IgD-negative memory B cell (primary cell): ENCODE data around the gene CCDC141. TPM values are rescaled to one million over a fixed set of nuclear protein-coding genes. Genes with fewer than 3 reads are reported as not detected.
"Not testable (repeated sequence)": the region's sequence is repeated elsewhere in the genome, so short reads cannot be mapped to it uniquely, and the experiment has no call there.

Experiments
- H3K27ac Mint-ChIP-seq, 3 donors: one replicate each; pipeline ENCODE4 v1.8.0; 2020 to 2022; ENCODE audit warnings: mild to moderate bottlenecking in 3 of 3, mixed read lengths in 3 of 3, moderate library complexity in 1 of 3
- H3K27me3 Mint-ChIP-seq: one replicate; pipeline ENCODE4 v1.8.0; 2021; ENCODE audit warnings: mixed read lengths
- H3K36me3 Mint-ChIP-seq: one replicate; pipeline ENCODE4 v1.8.0; 2020; ENCODE audit warnings: mild to moderate bottlenecking, mixed read lengths
- H3K4me1 Mint-ChIP-seq, 3 donors: one replicate each; pipeline ENCODE4 v1.8.0; 2020 to 2022; ENCODE audit warnings: mixed read lengths in 3 of 3, mild to moderate bottlenecking in 1 of 3
- H3K4me3 Mint-ChIP-seq, 4 donors: one replicate each; pipeline ENCODE4 v1.8.0; 2020 to 2022; ENCODE audit warnings: mild to moderate bottlenecking in 4 of 4, mixed read lengths in 4 of 4, moderate library complexity in 3 of 4
- H3K9me3 Mint-ChIP-seq, 3 donors: one replicate each; pipeline ENCODE4 v1.8.0; 2020 to 2021; ENCODE audit warnings: mixed read lengths in 3 of 3, mild to moderate bottlenecking in 1 of 3
- polyA plus RNA-seq: library from polyadenylated mRNA; unstranded; fragments of 300-500 nt; fragmentation: Illumina TruSeq; gene quantifications from one replicate; pipeline ENCODE4 v1.2.3, GENCODE V29; 2021

The CCDC141 gene
- polyA plus RNA-seq, 1 donor from 2014 or later, result 15.4 TPM

DNA sequence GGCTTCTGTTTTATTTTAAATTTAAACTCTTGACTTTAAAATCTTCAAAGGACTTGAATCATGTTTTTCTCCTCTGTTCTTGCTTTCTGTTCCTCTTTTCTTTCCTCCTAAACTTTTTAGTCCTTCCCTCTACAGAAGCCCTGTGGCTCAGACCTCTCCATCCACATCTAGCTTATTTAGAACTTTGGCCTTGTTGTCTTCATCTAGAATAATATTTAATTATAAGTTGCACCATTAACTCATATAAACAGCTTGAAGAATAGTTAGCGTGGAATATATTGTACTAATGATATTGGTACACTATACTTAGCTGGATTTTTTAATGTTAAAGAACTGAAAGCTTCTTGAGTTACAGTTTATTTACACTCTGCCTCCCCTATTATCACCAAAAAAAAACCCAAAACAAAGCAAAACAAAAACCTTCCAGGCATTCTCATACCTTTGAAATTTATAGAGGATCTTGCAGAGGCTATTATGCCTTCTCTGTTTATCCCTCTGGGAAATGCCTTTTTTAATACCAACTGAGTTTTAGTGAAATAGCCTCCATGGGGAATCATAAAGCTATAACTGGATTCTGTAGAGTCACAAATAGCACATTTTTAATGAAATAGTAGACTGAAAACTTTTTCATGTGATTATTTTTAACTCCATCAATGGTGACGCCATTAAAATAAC lies 9.2 kb upstream of the CCDC141 start:
- H3K4me3 Mint-ChIP-seq, result peak overlapping the region in 1 of 4 donors; percentile 39
- H3K27ac Mint-ChIP-seq, result peak overlapping the region in 2 of 3 donors; percentile 3 to 17
- H3K36me3 Mint-ChIP-seq, result peaks cover 1% of the 10 kb centered on the region
- H3K4me1 Mint-ChIP-seq, result peaks cover 12 to 18% (median 15%) of the 10 kb centered on the region in 3 donors
- H3K27me3 Mint-ChIP-seq, result no peaks in the 10 kb centered on the region
- H3K9me3 Mint-ChIP-seq, result no peaks in the 10 kb centered on the region

GRCh38 chr2:179057737-179058136 lies 7.8 kb upstream of the CCDC141 start:
- peaks cover 1% of the 10 kb centered on the region for H3K36me3 Mint-ChIP-seq
- no peaks in the 10 kb centered on the region for H3K9me3 Mint-ChIP-seq
- peak overlapping the region in 1 of 3 donors; percentile 74 for H3K27ac Mint-ChIP-seq
- peaks cover 12 to 18% (median 15%) of the 10 kb centered on the region in 3 donors for H3K4me1 Mint-ChIP-seq
- peak overlapping the region in 1 of 4 donors; percentile 72 for H3K4me3 Mint-ChIP-seq
- no peaks in the 10 kb centered on the region for H3K27me3 Mint-ChIP-seq

GRCh38 chr2:179053568-179053967 lies 3.6 kb upstream of the CCDC141 start:
- H3K4me3 Mint-ChIP-seq, H3K27me3 Mint-ChIP-seq, H3K36me3 Mint-ChIP-seq, H3K9me3 Mint-ChIP-seq, H3K27ac Mint-ChIP-seq: not testable (repeated sequence)
- H3K4me1 Mint-ChIP-seq, result peaks cover 16 to 23% (median 19%) of the 10 kb centered on the region in 3 donors

DNA sequence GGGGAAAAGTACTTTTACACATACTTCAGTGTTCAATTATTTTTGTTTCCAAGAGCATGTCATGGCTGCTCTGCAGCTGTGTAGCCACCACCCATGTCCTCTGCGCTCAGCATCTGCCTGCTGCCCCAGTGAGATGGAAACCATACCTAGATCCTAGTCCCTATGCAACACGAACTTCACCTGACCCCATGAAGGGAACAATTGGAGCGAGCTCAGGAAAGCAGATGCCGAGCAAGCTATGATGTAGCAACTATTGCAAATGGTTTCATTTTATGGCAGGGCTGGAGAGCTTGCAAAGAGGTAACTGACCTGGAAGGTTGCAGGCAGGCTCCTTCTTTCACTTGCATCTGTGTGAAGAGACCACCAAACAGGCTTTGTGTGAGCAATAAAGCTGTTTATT lies 1.3 kb upstream of the CCDC141 start:
- Mint-ChIP-seq H3K4me1 (peaks cover 29 to 34% (median 30%) of the 10 kb centered on the region in 3 donors), H3K27me3 (no peaks in the 10 kb centered on the region), H3K9me3 (no peaks in the 10 kb centered on the region), H3K4me3 (no peak overlapping the region), H3K36me3 (peaks cover 1% of the 10 kb centered on the region), H3K27ac (peak overlapping the region in 2 of 3 donors; percentile 49 to 75)

DNA sequence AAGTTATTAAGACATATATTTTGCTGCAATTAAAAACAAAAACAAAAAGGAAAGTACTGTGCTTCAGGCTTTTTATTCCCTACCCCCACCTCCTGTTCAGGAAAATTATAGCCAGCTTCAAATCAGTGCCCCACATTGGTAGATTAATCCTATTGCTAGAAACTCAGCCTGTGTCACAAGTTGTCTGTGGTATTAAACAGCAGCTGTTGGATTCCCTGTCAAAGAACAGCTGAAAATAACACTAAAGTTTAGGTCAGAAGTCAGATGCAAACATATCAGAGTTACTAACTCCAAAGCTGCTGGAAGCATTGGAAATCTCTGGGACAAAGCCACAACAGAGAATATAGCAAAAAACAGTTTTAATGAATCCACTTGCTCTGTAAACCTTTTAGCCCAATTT lies 818 bp upstream of the CCDC141 start:
- Mint-ChIP-seq H3K4me1 (peaks cover 31 to 39% (median 35%) of the 10 kb centered on the region in 3 donors), H3K27me3 (no peaks in the 10 kb centered on the region), H3K9me3 (no peaks in the 10 kb centered on the region), H3K36me3 (peaks cover 4% of the 10 kb centered on the region), H3K4me3 (peak overlapping the region in 1 of 4 donors; percentile 77), H3K27ac (peak overlapping the region in 2 of 3 donors; percentile 33 to 75)

DNA sequence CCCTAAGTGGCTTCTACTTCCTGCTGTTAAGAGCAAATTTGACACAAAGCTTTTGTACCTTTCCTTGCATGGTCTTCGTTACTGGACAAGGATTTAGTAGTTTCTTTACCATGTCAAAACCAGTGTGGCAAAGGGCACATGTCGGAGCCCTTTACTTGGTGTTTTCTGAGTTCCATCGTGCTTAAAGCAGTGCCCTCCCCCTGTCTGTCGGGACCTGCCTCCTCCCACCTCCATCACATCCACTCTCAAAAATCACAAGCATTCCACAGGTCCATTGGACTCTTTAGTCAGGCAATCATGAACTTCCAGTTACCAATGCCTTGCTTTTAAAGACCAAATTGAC lies 763 bp downstream of the CCDC141 start:
- peak overlapping the region; percentile 84 to 89 (median 86) for H3K27ac Mint-ChIP-seq
- peaks cover 40 to 48% (median 44%) of the 10 kb centered on the region in 3 donors for H3K4me1 Mint-ChIP-seq
- H3K9me3 Mint-ChIP-seq, result no peaks in the 10 kb centered on the region
- no peaks in the 10 kb centered on the region for H3K27me3 Mint-ChIP-seq
- peak overlapping the region; percentile 89 to 97 (median 96) for H3K4me3 Mint-ChIP-seq
- H3K36me3 Mint-ChIP-seq, result peaks cover 4% of the 10 kb centered on the region

GRCh38 chr2:179048099-179048498 lies 1.8 kb downstream of the CCDC141 start:
- Mint-ChIP-seq H3K27me3 (no peaks in the 10 kb centered on the region), H3K27ac (peak overlapping the region; percentile 84 to 89 (median 86)), H3K9me3 (no peaks in the 10 kb centered on the region), H3K4me3 (peak overlapping the region; percentile 89 to 97 (median 96)), H3K36me3 (peaks cover 4% of the 10 kb centered on the region), H3K4me1 (peaks cover 48 to 59% (median 52%) of the 10 kb centered on the region in 3 donors)

- not testable (repeated sequence) for H3K9me3 Mint-ChIP-seq, H3K27me3 Mint-ChIP-seq, H3K36me3 Mint-ChIP-seq
- peak overlapping the region in 3 of 4 donors; percentile 33 to 97 (median 35) for H3K4me3 Mint-ChIP-seq
- H3K4me1 Mint-ChIP-seq, result peaks cover 48 to 67% (median 62%) of the 10 kb centered on the region in 3 donors
- peak overlapping the region in 2 of 3 donors; percentile 39 to 71 for H3K27ac Mint-ChIP-seq
Observed at GRCh38 chr2:179045602-179046001, 4.3 kb downstream of the CCDC141 start.

GRCh38 chr2:179044500-179044899 lies 5.4 kb downstream of the CCDC141 start:
- H3K36me3 Mint-ChIP-seq, result peaks cover 4% of the 10 kb centered on the region
- peak overlapping the region; percentile 58 to 84 (median 71) for H3K4me3 Mint-ChIP-seq
- no peaks in the 10 kb centered on the region for H3K27me3 Mint-ChIP-seq
- peak overlapping the region; percentile 17 to 83 (median 26) for H3K27ac Mint-ChIP-seq
- peaks cover 0 to 5% (median 0%) of the 10 kb centered on the region in 3 donors for H3K9me3 Mint-ChIP-seq
- peaks cover 43 to 60% (median 56%) of the 10 kb centered on the region in 3 donors for H3K4me1 Mint-ChIP-seq

- peaks cover 14 to 35% (median 17%) of the 10 kb centered on the region in 3 donors for H3K4me1 Mint-ChIP-seq
- H3K27ac Mint-ChIP-seq, result no peak overlapping the region
- H3K27me3 Mint-ChIP-seq, result no peaks in the 10 kb centered on the region
- peaks cover 0 to 9% (median 0%) of the 10 kb centered on the region in 3 donors for H3K9me3 Mint-ChIP-seq
- H3K36me3 Mint-ChIP-seq, result peaks cover 8% of the 10 kb centered on the region
- no peak overlapping the region for H3K4me3 Mint-ChIP-seq
Observed at GRCh38 chr2:179037807-179038206, 12.1 kb downstream of the CCDC141 start.

- peak overlapping the region in 1 of 3 donors; percentile 15 for H3K27ac Mint-ChIP-seq
- H3K4me1 Mint-ChIP-seq, result peaks cover 24 to 35% (median 26%) of the 10 kb centered on the region in 3 donors
Observed at GRCh38 chr2:179036353-179036905, 13.5 kb downstream of the CCDC141 start.

GRCh38 chr2:179031731-179032408 lies 18.1 kb downstream of the CCDC141 start:
- Mint-ChIP-seq H3K36me3 (peaks cover 5% of the 10 kb centered on the region), H3K27ac (peak overlapping the region; percentile 81 to 93 (median 85)), H3K9me3 (peaks cover 8 to 14% (median 12%) of the 10 kb centered on the region in 3 donors), H3K4me1 (peaks cover 19 to 36% (median 20%) of the 10 kb centered on the region in 3 donors), H3K27me3 (no peaks in the 10 kb centered on the region), H3K4me3 (peak overlapping the region; percentile 61 to 86 (median 70))

More at GRCh38 chr2:179036353-179036905, 13.5 kb downstream of the CCDC141 start:
- Mint-ChIP-seq H3K9me3 (peaks cover 0 to 5% (median 0%) of the 10 kb centered on the region in 3 donors), H3K27me3 (no peaks in the 10 kb centered on the region), H3K4me3 (no peak overlapping the region), H3K36me3 (peaks cover 8% of the 10 kb centered on the region)

DNA sequence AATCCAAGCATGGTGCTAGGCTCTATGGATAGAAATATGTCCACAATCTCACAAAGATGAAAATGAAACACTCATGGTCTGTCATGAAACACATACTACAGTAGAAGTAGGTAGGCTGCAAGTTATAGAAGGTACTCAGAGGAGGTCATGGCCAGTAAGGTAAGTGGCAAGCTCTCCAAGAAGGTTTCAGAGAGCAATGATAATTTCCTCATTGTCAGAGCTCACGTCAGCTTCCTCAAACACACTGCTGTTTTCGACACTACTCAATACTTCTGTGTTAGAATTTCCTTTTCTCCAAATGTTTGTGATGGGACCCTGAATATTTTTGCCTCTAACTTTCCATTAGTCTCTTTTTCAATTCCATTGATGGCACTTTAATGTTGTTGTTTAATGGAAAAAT lies 25.5 kb downstream of the CCDC141 start:
- peaks cover 40 to 48% (median 45%) of the 10 kb centered on the region in 3 donors for H3K4me1 Mint-ChIP-seq
- peaks cover 1% of the 10 kb centered on the region for H3K27me3 Mint-ChIP-seq
- H3K36me3 Mint-ChIP-seq, result no peaks in the 10 kb centered on the region
- peaks cover 14 to 19% (median 16%) of the 10 kb centered on the region in 3 donors for H3K9me3 Mint-ChIP-seq
- H3K4me3 Mint-ChIP-seq, result peak overlapping the region in 3 of 4 donors; percentile 1 to 38 (median 6)
- peak overlapping the region; percentile 43 to 92 (median 88) for H3K27ac Mint-ChIP-seq

GRCh38 chr2:179022685-179023084 lies 27.3 kb downstream of the CCDC141 start:
- Mint-ChIP-seq H3K4me3 (peak overlapping the region; percentile 14 to 93 (median 34)), H3K27me3 (peaks cover 1% of the 10 kb centered on the region), H3K9me3 (peaks cover 8 to 12% (median 9%) of the 10 kb centered on the region in 3 donors), H3K27ac (peak overlapping the region; percentile 41 to 68 (median 47)), H3K36me3 (no peaks in the 10 kb centered on the region), H3K4me1 (peaks cover 39 to 46% (median 42%) of the 10 kb centered on the region in 3 donors)

- no peaks in the 10 kb centered on the region for H3K36me3 Mint-ChIP-seq
- peak overlapping the region; percentile 62 to 93 (median 85) for H3K4me3 Mint-ChIP-seq
- peaks cover 1% of the 10 kb centered on the region for H3K27me3 Mint-ChIP-seq
- H3K4me1 Mint-ChIP-seq, result peaks cover 39 to 46% (median 40%) of the 10 kb centered on the region in 3 donors
- peaks cover 3 to 7% (median 6%) of the 10 kb centered on the region in 3 donors for H3K9me3 Mint-ChIP-seq
- peak overlapping the region; percentile 47 to 87 (median 86) for H3K27ac Mint-ChIP-seq
Observed at GRCh38 chr2:179021258-179021657, 28.7 kb downstream of the CCDC141 start.
